ENCODE results near the gene UCN2.

GRCh38 chr3:48573973-48574585 is 10.5 kb upstream of the UCN2 start:
- TF ChIP-seq CTCF (IDR thresholded peaks at IDR 0.05; ENCODE audit: extremely low read depth in 1 of 2, insufficient read depth in 1 of 2, low read depth in 1 of 2, low read length in 2 of 2) = no peak
- TF ChIP-seq EZH2 (IDR thresholded peaks at IDR 0.05; ENCODE audit: borderline replicate concordance, low read depth, low read length, severe bottlenecking) = no peak
- no peak for TF ChIP-seq POLR2A (IDR thresholded peaks at IDR 0.05; ENCODE audit: low read depth, low read length)
- TF ChIP-seq POLR2AphosphoS5 (IDR thresholded peaks at IDR 0.05; ENCODE audit: insufficient read depth, low read depth, low read length) = no peak
- no peak for TF ChIP-seq JUN (IDR thresholded peaks at IDR 0.05; ENCODE audit: borderline replicate concordance, insufficient read depth, insufficient read length, low read depth)
- TF ChIP-seq FOS (IDR thresholded peaks at IDR 0.05; ENCODE audit: borderline replicate concordance, insufficient read depth, low read length) = no peak
- TF ChIP-seq MAX (IDR thresholded peaks at IDR 0.05; ENCODE audit: insufficient read depth, insufficient read length) = no peak
- TF ChIP-seq MYC (IDR thresholded peaks at IDR 0.05; ENCODE audit: low read depth, low read length) = no peak
